ENCODE results near the gene DGKB. TPM values are rescaled to one million over a fixed set of nuclear protein-coding genes. Genes with fewer than 3 reads are reported as not detected.

Gene DGKB
- total RNA-seq, 4 donors from 2014 or later, result 0.07 to 0.95 (median 0.34) TPM

GRCh38 chr7:14505906-14506305 is 396.6 kb downstream of the DGKB start:
- TF ChIP-seq CTCF (IDR thresholded peaks at IDR 0.05 in 4 of 5, conservative IDR thresholded peaks at IDR 0.05 in 1 of 5) (no peak), POLR2A (IDR thresholded peaks at IDR 0.05) (no peak)

GRCh38 chr7:14504134-14504533 is 398.4 kb downstream of the DGKB start:
- H3K27me3 ChIP-seq, result no peaks in the 10 kb centered on the region
- intact Hi-C loops (cut with DNase I; ENCODE audit: low total_unique reads), result no loop called here
- H3K36me3 ChIP-seq, result no peaks in the 10 kb centered on the region
- no peaks in the 10 kb centered on the region for H3K9me3 ChIP-seq
- DNase-seq (no peak), ATAC-seq (no peak)
- H3K4me1 ChIP-seq, result no peaks in the 10 kb centered on the region
- H3K4me3 ChIP-seq, result no peak overlapping the region
- in situ Hi-C loops (cut with MboI; ENCODE audit: low sequenced_read_pairs in 4 of 4), result no loop called here
- TF ChIP-seq POLR2A (IDR thresholded peaks at IDR 0.05), result no peak
- no peak overlapping the region for H3K27ac ChIP-seq

More at GRCh38 chr7:14505906-14506305, 396.6 kb downstream of the DGKB start:
- DNase-seq (no peak), ATAC-seq (no peak)
- H3K4me1 ChIP-seq, result no peaks in the 10 kb centered on the region
- in situ Hi-C loops (cut with MboI; ENCODE audit: low sequenced_read_pairs in 4 of 4), result no loop called here
- intact Hi-C loops (cut with DNase I; ENCODE audit: low total_unique reads), result no loop called here
- H3K27ac ChIP-seq, result no peak overlapping the region
- no peaks in the 10 kb centered on the region for H3K36me3 ChIP-seq
- no peak overlapping the region for H3K4me3 ChIP-seq
- no peaks in the 10 kb centered on the region for H3K9me3 ChIP-seq
- no peaks in the 10 kb centered on the region for H3K27me3 ChIP-seq

- Histone ChIP-seq H3K9me3 (no peaks in the 10 kb centered on the region), H3K27ac (no peak overlapping the region), H3K36me3 (no peaks in the 10 kb centered on the region), H3K4me1 (no peaks in the 10 kb centered on the region), H3K27me3 (no peaks in the 10 kb centered on the region), H3K4me3 (no peak overlapping the region)
- DNase-seq (no peak), ATAC-seq (no peak)
- in situ Hi-C loops (cut with MboI; ENCODE audit: low sequenced_read_pairs in 4 of 4) (no loop called here), intact Hi-C loops (cut with DNase I; ENCODE audit: low total_unique reads) (no loop called here)
- TF ChIP-seq POLR2A (IDR thresholded peaks at IDR 0.05) (no peak), CTCF (IDR thresholded peaks at IDR 0.05 in 4 of 5, conservative IDR thresholded peaks at IDR 0.05 in 1 of 5) (no peak)
These were observed 398.9 kb downstream of the DGKB start for GRCh38 chr7:14503623-14504022.

- no peak for TF ChIP-seq POLR2A (IDR thresholded peaks at IDR 0.05)
- TF ChIP-seq CTCF (IDR thresholded peaks at IDR 0.05 in 4 of 5, conservative IDR thresholded peaks at IDR 0.05 in 1 of 5), result no peak
- intact Hi-C loops (cut with DNase I; ENCODE audit: low total_unique reads) (no loop called here), in situ Hi-C loops (cut with MboI; ENCODE audit: low sequenced_read_pairs in 4 of 4) (no loop called here)
- Histone ChIP-seq H3K27me3 (no peaks in the 10 kb centered on the region), H3K27ac (no peak overlapping the region), H3K4me1 (no peaks in the 10 kb centered on the region), H3K36me3 (no peaks in the 10 kb centered on the region), H3K4me3 (no peak overlapping the region), H3K9me3 (no peaks in the 10 kb centered on the region)
- no peak for DNase-seq
- no peak for ATAC-seq
These were observed 401.1 kb downstream of the DGKB start for GRCh38 chr7:14501436-14501835.

- no peaks in the 10 kb centered on the region for H3K36me3 ChIP-seq
- TF ChIP-seq CTCF (IDR thresholded peaks at IDR 0.05 in 4 of 5, conservative IDR thresholded peaks at IDR 0.05 in 1 of 5), result no peak
- no peak for TF ChIP-seq POLR2A (IDR thresholded peaks at IDR 0.05)
- H3K4me1 ChIP-seq, result no peaks in the 10 kb centered on the region
- H3K9me3 ChIP-seq, result no peaks in the 10 kb centered on the region
- no peak for ATAC-seq
- no peak for DNase-seq
- in situ Hi-C loops (cut with MboI; ENCODE audit: low sequenced_read_pairs in 4 of 4) (no loop called here), intact Hi-C loops (cut with DNase I; ENCODE audit: low total_unique reads) (no loop called here)
- no peaks in the 10 kb centered on the region for H3K27me3 ChIP-seq
- H3K27ac ChIP-seq, result no peak overlapping the region
- no peak overlapping the region for H3K4me3 ChIP-seq
These were observed 405.2 kb downstream of the DGKB start for GRCh38 chr7:14497390-14497789.
